ENCODE data around the gene CCDC28B.

DNA sequence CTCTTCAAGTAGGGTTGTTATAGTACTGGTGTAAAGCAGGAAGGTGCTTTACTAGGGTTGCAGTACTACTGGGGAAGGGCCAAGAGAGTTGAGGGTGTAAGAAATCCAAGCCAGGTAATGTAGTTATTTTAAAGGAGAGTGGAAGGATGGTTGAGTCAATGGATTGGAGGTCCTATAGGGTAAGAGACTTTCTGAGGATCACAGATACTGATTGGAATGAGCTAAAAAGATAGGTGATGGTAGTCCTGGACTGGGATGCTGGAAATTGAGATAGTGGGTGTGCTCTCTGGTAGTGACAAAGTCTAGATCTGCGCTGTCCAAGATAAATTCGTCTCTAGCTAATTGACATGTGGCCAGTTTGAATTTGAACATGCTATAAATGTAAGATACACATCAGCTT lies 13.9 kb upstream of the CCDC28B start:
- TF ChIP-seq, protein P1, sequence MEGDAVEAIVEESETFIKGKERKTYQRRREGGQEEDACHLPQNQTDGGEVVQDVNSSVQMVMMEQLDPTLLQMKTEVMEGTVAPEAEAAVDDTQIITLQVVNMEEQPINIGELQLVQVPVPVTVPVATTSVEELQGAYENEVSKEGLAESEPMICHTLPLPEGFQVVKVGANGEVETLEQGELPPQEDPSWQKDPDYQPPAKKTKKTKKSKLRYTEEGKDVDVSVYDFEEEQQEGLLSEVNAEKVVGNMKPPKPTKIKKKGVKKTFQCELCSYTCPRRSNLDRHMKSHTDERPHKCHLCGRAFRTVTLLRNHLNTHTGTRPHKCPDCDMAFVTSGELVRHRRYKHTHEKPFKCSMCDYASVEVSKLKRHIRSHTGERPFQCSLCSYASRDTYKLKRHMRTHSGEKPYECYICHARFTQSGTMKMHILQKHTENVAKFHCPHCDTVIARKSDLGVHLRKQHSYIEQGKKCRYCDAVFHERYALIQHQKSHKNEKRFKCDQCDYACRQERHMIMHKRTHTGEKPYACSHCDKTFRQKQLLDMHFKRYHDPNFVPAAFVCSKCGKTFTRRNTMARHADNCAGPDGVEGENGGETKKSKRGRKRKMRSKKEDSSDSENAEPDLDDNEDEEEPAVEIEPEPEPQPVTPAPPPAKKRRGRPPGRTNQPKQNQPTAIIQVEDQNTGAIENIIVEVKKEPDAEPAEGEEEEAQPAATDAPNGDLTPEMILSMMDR (IDR thresholded peaks at IDR 0.05; ENCODE audit: extremely low read depth in 1 of 2, insufficient read depth in 1 of 2, low read depth in 1 of 2, low read length in 2 of 2), result no peak
- no peak for TF ChIP-seq POLR2A (IDR thresholded peaks at IDR 0.05; ENCODE audit: low read depth, low read length)
- no peak for TF ChIP-seq POLR2AphosphoS5 (IDR thresholded peaks at IDR 0.05; ENCODE audit: insufficient read depth, low read depth, low read length)
- TF ChIP-seq MYC (IDR thresholded peaks at IDR 0.05; ENCODE audit: low read depth, low read length), result no peak
